ENCODE data around the gene VANGL2. TPM values are rescaled to one million over a fixed set of nuclear protein-coding genes. Genes with fewer than 3 reads are reported as not detected.

The VANGL2 gene
- total and polyA plus RNA-seq, 2 of the 8 experiments (the other 6 are each of a cell fraction or from before 2014, with no cell fraction given) = 62.5 to 118 TPM

DNA sequence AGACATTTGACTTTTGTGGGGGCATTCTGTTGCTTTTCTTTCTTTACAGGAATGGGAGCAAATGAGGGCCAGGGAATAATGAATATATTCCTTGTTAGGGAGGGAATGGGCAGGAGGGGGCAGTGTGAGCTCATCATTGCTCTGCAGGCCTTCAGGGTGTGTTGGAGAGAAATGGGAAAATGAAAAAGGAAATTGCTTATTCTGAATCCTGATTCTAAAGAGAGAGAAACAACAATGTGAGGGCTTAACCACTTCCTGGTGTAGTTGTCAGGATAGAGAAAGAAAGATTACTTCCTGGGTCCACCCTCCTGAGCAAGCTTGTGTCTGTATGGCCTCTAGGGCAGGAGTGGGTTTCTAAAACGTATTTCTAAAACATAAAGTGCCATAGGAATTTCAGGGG is 28.3 kb downstream of the VANGL2 start:
- Histone ChIP-seq H2AK5ac (ENCODE audit: low read depth, low read length) (no peak overlapping the region), H3K4me2 (ENCODE audit: insufficient read depth in 1 of 2, low read depth in 2 of 2, low read length in 2 of 2) (no peak overlapping the region), H3K23ac (ENCODE audit: insufficient read length) (no peak overlapping the region), H2BK5ac (ENCODE audit: low read depth, low read length) (no peak overlapping the region), H2BK120ac (replicated peaks; ENCODE audit: low read depth, low read length) (no peak overlapping the region), H3K9me3 (ENCODE audit: insufficient read depth in 2 of 2, low read depth in 1 of 2, low read length in 1 of 2) (no peaks in the 10 kb centered on the region), H3K4me1 (replicated peaks in 1 of 4; ENCODE audit: control insufficient read depth in 3 of 4, insufficient read depth in 4 of 4, low read length in 3 of 4) (no peaks in the 10 kb centered on the region), H3K27me3 (replicated peaks in 1 of 4; ENCODE audit: control insufficient read depth in 3 of 4, extremely low read depth in 1 of 4, insufficient read depth in 3 of 4, low read length in 3 of 4) (no peaks in the 10 kb centered on the region), H3K56ac (replicated peaks; ENCODE audit: insufficient read length, low read depth, low read length) (no peak overlapping the region), H2BK15ac (ENCODE audit: low read length) (no peak overlapping the region), H4K91ac (replicated peaks; ENCODE audit: insufficient read length, low read length) (no peak overlapping the region), H3K79me1 (ENCODE audit: low read depth, low read length) (no peaks in the 10 kb centered on the region), H3K36me3 (ENCODE audit: control insufficient read depth in 2 of 4, insufficient read depth in 4 of 4, low read length in 3 of 4) (peaks cover 8 to 27% (median 25%) of the 10 kb centered on the region in 4 experiments; a peak in 6 of 8 replicates), H3K18ac (ENCODE audit: extremely low read depth, low read length) (no peak overlapping the region), H3K9ac (replicated peaks in 1 of 4; ENCODE audit: extremely low read depth in 1 of 4, low read depth in 3 of 4, low read length in 3 of 4) (no peak overlapping the region), H3K14ac (ENCODE audit: insufficient read length) (no peak overlapping the region), H3K4ac (replicated peaks; ENCODE audit: insufficient read length, low read depth, low read length) (no peak overlapping the region), H3K23me2 (ENCODE audit: low read depth, low read length) (no peaks in the 10 kb centered on the region; the same call in 1 of the 2 replicates), H3K4me3 (ENCODE audit: extremely low read depth in 1 of 4, insufficient read depth in 2 of 4, low read depth in 3 of 4, low read length in 4 of 4) (no peak overlapping the region), H2AFZ (ENCODE audit: low read length) (no peak overlapping the region), H2BK12ac (ENCODE audit: low read depth, low read length) (no peak overlapping the region), H3K27ac (ENCODE audit: low read depth, low read length) (no peak overlapping the region), H3K79me2 (ENCODE audit: control insufficient read depth in 1 of 2, insufficient read depth in 2 of 2, low read length in 2 of 2) (no peaks in the 10 kb centered on the region), H4K5ac (ENCODE audit: insufficient read length, low read depth, low read length) (no peak overlapping the region), H4K8ac (ENCODE audit: extremely low read depth, insufficient read depth, low read length) (no peak overlapping the region), H4K20me1 (replicated peaks in 1 of 2; ENCODE audit: control insufficient read depth in 1 of 2, insufficient read depth in 2 of 2, low read length in 2 of 2) (peaks cover 0 to 5% of the 10 kb centered on the region in 2 experiments), H2BK20ac (ENCODE audit: low read length) (no peak overlapping the region)
- ChIA-PET POLR2A (ENCODE audit: partially characterized antibody) (interaction anchor here (0.8 to 1.1 kb wide), 2 partner anchors 9 to 15 kb away, joined by 3 read pairs; no protein-coding TSS in a partner anchor), CTCF (ENCODE audit: partially characterized antibody) (interaction anchor here (0.7 to 5.6 kb wide), 19 partner anchors 9 to 347 kb away, joined by 3 to 67 read pairs (median 4); no protein-coding TSS in a partner anchor)
- no peak for DNase-seq (ENCODE audit: low read depth in 1 of 2, low spot score in 2 of 2)
- WGBS, 2 experiments (ENCODE audit: extremely low coverage in 1 of 2, insufficient coverage in 1 of 2, insufficient read length in 1 of 2, insufficient replicate concordance in 2 of 2, low coverage in 1 of 2, low lambda C conversion rate in 2 of 2, missing lambda C conversion rate in 1 of 2) = 75% methylated on average over 1 of the region's 1 CpG; no CpG with 5 or more reads in 1 of the 2 experiments
- FAIRE-seq = peak; percentile 68
- TF ChIP-seq GTF2F1 (IDR thresholded peaks at IDR 0.05; ENCODE audit: borderline replicate concordance, low read depth, low read length) (no peak), CBX8 (IDR thresholded peaks at IDR 0.05; ENCODE audit: borderline replicate concordance, low read depth, low read length) (no peak), RAD21 (IDR thresholded peaks at IDR 0.05 in 1 of 2, conservative IDR thresholded peaks at IDR 0.05 in 1 of 2; ENCODE audit: low read depth in 2 of 2, low read length in 2 of 2) (peak; percentile 85 to 88), JUN (IDR thresholded peaks at IDR 0.05; ENCODE audit: low read depth, low read length) (no peak)
- TF ChIP-seq, protein P1, sequence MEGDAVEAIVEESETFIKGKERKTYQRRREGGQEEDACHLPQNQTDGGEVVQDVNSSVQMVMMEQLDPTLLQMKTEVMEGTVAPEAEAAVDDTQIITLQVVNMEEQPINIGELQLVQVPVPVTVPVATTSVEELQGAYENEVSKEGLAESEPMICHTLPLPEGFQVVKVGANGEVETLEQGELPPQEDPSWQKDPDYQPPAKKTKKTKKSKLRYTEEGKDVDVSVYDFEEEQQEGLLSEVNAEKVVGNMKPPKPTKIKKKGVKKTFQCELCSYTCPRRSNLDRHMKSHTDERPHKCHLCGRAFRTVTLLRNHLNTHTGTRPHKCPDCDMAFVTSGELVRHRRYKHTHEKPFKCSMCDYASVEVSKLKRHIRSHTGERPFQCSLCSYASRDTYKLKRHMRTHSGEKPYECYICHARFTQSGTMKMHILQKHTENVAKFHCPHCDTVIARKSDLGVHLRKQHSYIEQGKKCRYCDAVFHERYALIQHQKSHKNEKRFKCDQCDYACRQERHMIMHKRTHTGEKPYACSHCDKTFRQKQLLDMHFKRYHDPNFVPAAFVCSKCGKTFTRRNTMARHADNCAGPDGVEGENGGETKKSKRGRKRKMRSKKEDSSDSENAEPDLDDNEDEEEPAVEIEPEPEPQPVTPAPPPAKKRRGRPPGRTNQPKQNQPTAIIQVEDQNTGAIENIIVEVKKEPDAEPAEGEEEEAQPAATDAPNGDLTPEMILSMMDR (IDR thresholded peaks at IDR 0.05; ENCODE audit: control extremely low read depth in 1 of 3, insufficient read depth in 1 of 3, low read depth in 1 of 3, low read length in 3 of 3) = peak; percentile 47 to 76 (median 57)
- TF ChIP-seq, protein P2, sequence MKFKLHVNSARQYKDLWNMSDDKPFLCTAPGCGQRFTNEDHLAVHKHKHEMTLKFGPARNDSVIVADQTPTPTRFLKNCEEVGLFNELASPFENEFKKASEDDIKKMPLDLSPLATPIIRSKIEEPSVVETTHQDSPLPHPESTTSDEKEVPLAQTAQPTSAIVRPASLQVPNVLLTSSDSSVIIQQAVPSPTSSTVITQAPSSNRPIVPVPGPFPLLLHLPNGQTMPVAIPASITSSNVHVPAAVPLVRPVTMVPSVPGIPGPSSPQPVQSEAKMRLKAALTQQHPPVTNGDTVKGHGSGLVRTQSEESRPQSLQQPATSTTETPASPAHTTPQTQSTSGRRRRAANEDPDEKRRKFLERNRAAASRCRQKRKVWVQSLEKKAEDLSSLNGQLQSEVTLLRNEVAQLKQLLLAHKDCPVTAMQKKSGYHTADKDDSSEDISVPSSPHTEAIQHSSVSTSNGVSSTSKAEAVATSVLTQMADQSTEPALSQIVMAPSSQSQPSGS (IDR thresholded peaks at IDR 0.05; ENCODE audit: low read length) = no peak
